CD14-positive monocyte (primary cell): ENCODE measurements around the gene PIP5K1A. TPM values are rescaled to one million over a fixed set of nuclear protein-coding genes. Genes with fewer than 3 reads are reported as not detected.
A peak's percentile ranks its signal among the peaks of the same experiment; 100 is the strongest.

ENCODE experiments used
- DNase-seq, 3 donors: peaks; one replicate each; pipeline ENCODE4 v3.0.0-alpha.2; 2011 to 2022
- H2AFZ ChIP-seq: 2 replicates; pipeline ENCODE4 v1.6.0; 2012; ENCODE audit warnings: mild to moderate bottlenecking, low read depth, low read length, inconsistent platforms; ENCODE audit not compliant: insufficient read depth, poor library complexity, severe bottlenecking
- H3K27ac ChIP-seq, 2 donors: 1 replicate in 1 of 2; 2 replicates in 1 of 2; pipeline ENCODE4 v1.5.1; 2012 to 2013; ENCODE audit warnings: low read length in 2 of 2, control low read depth in 1 of 2, inconsistent platforms in 1 of 2, low read depth in 1 of 2, mild to moderate bottlenecking in 1 of 2
- H3K27me3 ChIP-seq, 2 donors: one replicate each; pipeline versions ENCODE4 v1.6.0 to v1.6.1; 2011 to 2013; ENCODE audit warnings: low read length in 2 of 2; ENCODE audit not compliant: control insufficient read depth in 2 of 2, insufficient read depth in 2 of 2
- H3K36me3 ChIP-seq, 2 donors: replicated peaks in 1 of 2; 1 replicate in 1 of 2; 2 replicates in 1 of 2; pipeline versions ENCODE4 v1.5.1 to v1.6.1; 2012 to 2013; ENCODE audit warnings: low read length in 2 of 2, control low read depth in 1 of 2, inconsistent platforms in 1 of 2, mild to moderate bottlenecking in 1 of 2; ENCODE audit not compliant: insufficient read depth in 2 of 2, control insufficient read depth in 1 of 2
- H3K4me1 ChIP-seq, 2 donors: 1 replicate in 1 of 2; 2 replicates in 1 of 2; pipeline versions ENCODE4 v1.5.1 to v1.6.1; 2012 to 2013; ENCODE audit warnings: low read length in 2 of 2, control low read depth in 1 of 2, inconsistent platforms in 1 of 2, mild to moderate bottlenecking in 1 of 2, moderate library complexity in 1 of 2; ENCODE audit not compliant: insufficient read depth in 2 of 2, control insufficient read depth in 1 of 2
- H3K4me2 ChIP-seq: replicated peaks from 2 replicates; pipeline ENCODE3; 2012; ENCODE audit warnings: low read length, moderate library complexity, mild to moderate bottlenecking; ENCODE audit not compliant: poor library complexity, severe bottlenecking; ENCODE audit errors: extremely low read depth
- H3K4me3 ChIP-seq, 3 experiments: fragments of 200-600 bp in 1 of 3; sonication (generic) in 1 of 3; replicated peaks in 1 of 3; 1 replicate in 2 of 3; 2 replicates in 1 of 3; pipeline ENCODE4 v1.5.1; 2011 to 2013; ENCODE audit warnings: low read length in 3 of 3, mild to moderate bottlenecking in 3 of 3, control low read depth in 2 of 3, low read depth in 2 of 3, inconsistent platforms in 1 of 3, moderate library complexity in 1 of 3
- H3K79me2 ChIP-seq: 2 replicates; pipeline ENCODE4 v1.6.0; 2012; ENCODE audit warnings: mild to moderate bottlenecking, control low read depth, inconsistent platforms, low read length, moderate library complexity; ENCODE audit not compliant: insufficient read depth
- H3K9ac ChIP-seq: 2 replicates; pipeline ENCODE4 v1.6.0; 2017; ENCODE audit warnings: low read length, mild to moderate bottlenecking; ENCODE audit not compliant: insufficient read depth, poor library complexity, severe bottlenecking
- H3K9me3 ChIP-seq, 2 donors: replicated peaks in 1 of 2; 1 replicate in 1 of 2; 2 replicates in 1 of 2; pipeline versions ENCODE4 v1.5.1 to v1.6.1; 2012 to 2013; ENCODE audit warnings: low read length in 2 of 2, control low read depth in 1 of 2; ENCODE audit not compliant: control insufficient read depth in 1 of 2, insufficient read depth in 1 of 2
- H4K20me1 ChIP-seq: 2 replicates; pipeline ENCODE4 v1.6.0; 2012; ENCODE audit warnings: mild to moderate bottlenecking, low read length, control low read depth, moderate library complexity; ENCODE audit not compliant: insufficient read depth
- H3K27ac Mint-ChIP-seq, 7 donors: one replicate each; pipeline ENCODE4 v1.8.0; 2020; ENCODE audit warnings: mild to moderate bottlenecking in 7 of 7, mixed read lengths in 7 of 7, moderate library complexity in 6 of 7, inconsistent platforms in 2 of 7
- H3K27me3 Mint-ChIP-seq, 3 donors: one replicate each; pipeline ENCODE4 v1.8.0; 2021 to 2022; ENCODE audit warnings: low read depth in 3 of 3, mild to moderate bottlenecking in 3 of 3, mixed read lengths in 3 of 3, moderate library complexity in 3 of 3, inconsistent platforms in 1 of 3
- H3K36me3 Mint-ChIP-seq, 2 donors: one replicate each; pipeline ENCODE4 v1.8.0; 2020; ENCODE audit warnings: mixed read lengths in 2 of 2, inconsistent platforms in 1 of 2, mild to moderate bottlenecking in 1 of 2
- H3K4me1 Mint-ChIP-seq: one replicate; pipeline ENCODE4 v1.8.0; 2020; ENCODE audit warnings: mild to moderate bottlenecking, mixed read lengths
- H3K4me3 Mint-ChIP-seq, 2 donors: one replicate each; pipeline ENCODE4 v1.8.0; 2020; ENCODE audit warnings: mild to moderate bottlenecking in 2 of 2, mixed read lengths in 2 of 2, moderate library complexity in 1 of 2
- H3K9me3 Mint-ChIP-seq, 7 donors: one replicate each; pipeline ENCODE4 v1.8.0; 2020 to 2022; ENCODE audit warnings: mixed read lengths in 7 of 7, mild to moderate bottlenecking in 6 of 7, moderate library complexity in 6 of 7, inconsistent platforms in 2 of 7
- WGBS: methylation state at CpG from one replicate; pipeline ENCODE4 v1.1.5; 2013; ENCODE audit warnings: missing lambda C conversion rate; ENCODE audit not compliant: insufficient coverage; 5-methylcytosine and 5-hydroxymethylcytosine counted together
- intact Hi-C, 2 donors: fragments of 100-400 bp; cut with micrococcal nuclease; formaldehyde crosslinking; loops; one replicate each; pipeline versions ENCODE4 v1.15.0 to v1.15.1; 2023
- polyA plus RNA-seq, 3 donors: library from polyadenylated mRNA; depleted of rRNA in 1 of 3; unstranded in 2 of 3; stranded (reverse) in 1 of 3; fragments of 300-500 nt in 2 of 3; fragments of >200 nt in 1 of 3; fragmentation: Illumina TruSeq in 2 of 3; gene quantifications; 1 replicate in 2 of 3; 2 replicates in 1 of 3; pipeline ENCODE4 v1.2.3, GENCODE V29; 2012 to 2021
- TF ChIP-seq, protein P1 (sequence below): fragments of 200-600 bp; IDR thresholded peaks from one replicate; pipeline ENCODE4 v1.8.0; 2022; ENCODE audit warnings: antibody characterized with exemption, mild to moderate bottlenecking

The PIP5K1A gene
- polyA plus RNA-seq, 3 donors = 10.8 to 47.7 (median 11.7) TPM

DNA sequence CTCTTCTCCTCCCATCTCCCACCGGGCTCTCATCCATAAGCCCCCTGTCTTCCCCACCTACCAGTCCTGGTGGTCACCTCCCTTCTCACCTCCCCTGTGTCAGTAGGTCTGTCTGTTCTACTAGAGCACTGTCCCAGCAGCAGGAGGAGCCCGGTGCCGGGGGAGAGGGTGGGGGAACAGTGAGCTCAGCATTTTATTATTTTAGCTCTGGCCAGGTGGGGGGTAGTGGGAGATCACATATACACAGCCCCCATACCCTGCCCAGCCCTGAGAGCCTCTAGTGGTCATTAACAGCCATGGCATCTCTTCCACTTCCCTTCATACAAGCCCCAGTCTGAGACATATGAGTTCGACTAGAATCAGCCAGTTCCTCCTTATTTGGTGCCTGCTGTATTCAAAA is 22.5 kb upstream of the PIP5K1A start, which contains the start of gene TMOD4:
TSS of gene TMOD4 (minus strand) at position 119 of the 400 bp plus-strand sequence. CDS start 1,106 bp downstream, outside the sequence.
- no peaks in the 10 kb centered on the region for H3K27me3 Mint-ChIP-seq
- H3K36me3 Mint-ChIP-seq = peaks cover 70 to 89% of the 10 kb centered on the region in 2 donors
- Histone ChIP-seq H4K20me1 (no peaks in the 10 kb centered on the region), H3K27me3 (no peaks in the 10 kb centered on the region), H3K9ac (no peak within 1 kb of the TSS), H2AFZ (no peak within 1 kb of the TSS), H3K4me3 (no peak within 1 kb of the TSS), H3K36me3 (peaks cover 79 to 91% of the 10 kb centered on the region in 2 donors), H3K27ac (peak within 1 kb of the TSS in 1 of 2 donors; percentile 44), H3K9me3 (no peaks in the 10 kb centered on the region), H3K79me2 (no peaks in the 10 kb centered on the region), H3K4me2 (no peak within 1 kb of the TSS), H3K4me1 (peaks cover 3 to 8% of the 10 kb centered on the region in 2 donors)
- DNase-seq = peak in 1 of 3 donors; percentile 31
- TF ChIP-seq, protein P1, sequence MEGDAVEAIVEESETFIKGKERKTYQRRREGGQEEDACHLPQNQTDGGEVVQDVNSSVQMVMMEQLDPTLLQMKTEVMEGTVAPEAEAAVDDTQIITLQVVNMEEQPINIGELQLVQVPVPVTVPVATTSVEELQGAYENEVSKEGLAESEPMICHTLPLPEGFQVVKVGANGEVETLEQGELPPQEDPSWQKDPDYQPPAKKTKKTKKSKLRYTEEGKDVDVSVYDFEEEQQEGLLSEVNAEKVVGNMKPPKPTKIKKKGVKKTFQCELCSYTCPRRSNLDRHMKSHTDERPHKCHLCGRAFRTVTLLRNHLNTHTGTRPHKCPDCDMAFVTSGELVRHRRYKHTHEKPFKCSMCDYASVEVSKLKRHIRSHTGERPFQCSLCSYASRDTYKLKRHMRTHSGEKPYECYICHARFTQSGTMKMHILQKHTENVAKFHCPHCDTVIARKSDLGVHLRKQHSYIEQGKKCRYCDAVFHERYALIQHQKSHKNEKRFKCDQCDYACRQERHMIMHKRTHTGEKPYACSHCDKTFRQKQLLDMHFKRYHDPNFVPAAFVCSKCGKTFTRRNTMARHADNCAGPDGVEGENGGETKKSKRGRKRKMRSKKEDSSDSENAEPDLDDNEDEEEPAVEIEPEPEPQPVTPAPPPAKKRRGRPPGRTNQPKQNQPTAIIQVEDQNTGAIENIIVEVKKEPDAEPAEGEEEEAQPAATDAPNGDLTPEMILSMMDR = peak; percentile 73
- H3K9me3 Mint-ChIP-seq = peaks cover 0 to 2% (median 0%) of the 10 kb centered on the region in 7 donors
- no peak within 1 kb of the TSS for H3K4me3 Mint-ChIP-seq
- H3K27ac Mint-ChIP-seq = peak within 1 kb of the TSS in 6 of 7 donors; percentile 28 to 76 (median 64)
- peaks cover 7% of the 10 kb centered on the region for H3K4me1 Mint-ChIP-seq
- WGBS = no CpG with 5 or more reads among the region's 4 CpGs
- intact Hi-C loops = no loop called here

DNA sequence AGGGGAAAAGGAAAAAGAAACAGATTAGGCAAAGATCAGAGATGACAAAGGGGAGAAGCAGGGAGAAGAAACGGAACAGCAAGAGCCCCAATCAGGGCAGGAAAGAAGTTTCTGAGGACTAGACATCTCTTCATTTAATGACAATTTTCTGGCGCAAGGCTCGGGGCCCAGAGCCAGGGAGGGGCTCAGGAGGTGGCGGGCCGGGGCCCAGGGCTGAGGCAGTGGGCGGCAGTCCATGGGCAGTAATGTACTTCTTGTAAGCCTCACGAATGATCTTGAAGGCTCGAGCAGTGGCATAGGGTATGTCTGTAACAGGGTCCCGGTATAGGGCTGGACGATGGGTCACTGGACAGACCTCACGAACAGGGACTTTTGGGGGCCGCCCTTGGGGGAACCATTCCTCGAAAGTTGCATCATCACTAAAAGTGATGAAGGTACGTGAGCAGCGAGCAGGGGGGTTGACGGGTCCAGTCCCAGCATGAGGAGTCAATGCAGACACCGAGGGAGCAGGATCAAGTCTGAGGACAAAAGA is 21.8 kb upstream of the PIP5K1A start:
- H3K27ac ChIP-seq = no peak overlapping the region
- no peak overlapping the region for H3K4me3 ChIP-seq
- H3K9me3 ChIP-seq = no peaks in the 10 kb centered on the region
- Mint-ChIP-seq H3K36me3 (peaks cover 71 to 91% of the 10 kb centered on the region in 2 donors), H3K27ac (peak overlapping the region in 3 of 7 donors; percentile 1 to 44 (median 28)), H3K4me3 (no peak overlapping the region), H3K9me3 (peaks cover 0 to 2% (median 0%) of the 10 kb centered on the region in 7 donors), H3K4me1 (peaks cover 7% of the 10 kb centered on the region), H3K27me3 (no peaks in the 10 kb centered on the region)
- no peak overlapping the region for H2AFZ ChIP-seq
- H3K79me2 ChIP-seq = no peaks in the 10 kb centered on the region
- peaks cover 79 to 91% of the 10 kb centered on the region in 2 donors for H3K36me3 ChIP-seq
- intact Hi-C loops = no loop called here
- TF ChIP-seq, protein P1 = no peak
- H4K20me1 ChIP-seq = no peaks in the 10 kb centered on the region
- DNase-seq = no peak
- no peaks in the 10 kb centered on the region for H3K27me3 ChIP-seq
- H3K9ac ChIP-seq = no peak overlapping the region
- 98% methylated on average over 17 of the region's 17 CpGs for WGBS
- H3K4me2 ChIP-seq = no peak overlapping the region
- H3K4me1 ChIP-seq = peaks cover 3 to 8% of the 10 kb centered on the region in 2 donors
